Gastroesophageal sphincter (tissue), 4 donors: Measurements from ENCODE around the gene MAP4K1. TPM values are rescaled to one million over a fixed set of nuclear protein-coding genes. Genes with fewer than 3 reads are reported as not detected.

ENCODE experiments used
- ATAC-seq: fragments of 150-250 bp; one replicate; pipeline ENCODE4 v1.9.1; 2016; ENCODE audit warnings: mild to moderate bottlenecking, moderate library complexity
- H3K27ac ChIP-seq, 4 donors: fragments of 200-600 bp; sonication (generic) in 3 of 4; 1 replicate in 3 of 4; 2 replicates in 1 of 4; pipeline ENCODE4 v1.5.1; 2016 to 2019
- H3K27me3 ChIP-seq: fragments of 200-600 bp; sonication (generic); one replicate; pipeline ENCODE4 v1.5.1; 2019
- H3K36me3 ChIP-seq, 2 donors: fragments of 200-600 bp; sonication (generic); one replicate each; pipeline ENCODE4 v1.5.1; 2019; ENCODE audit warnings: control low read depth in 1 of 2
- H3K4me1 ChIP-seq, 3 donors: fragments of 200-600 bp; sonication (generic); 1 replicate in 2 of 3; 2 replicates in 1 of 3; pipeline ENCODE4 v1.5.1; 2016 to 2019; ENCODE audit warnings: control low read depth in 2 of 3
- H3K4me3 ChIP-seq, 2 donors: fragments of 200-600 bp; sonication (generic); one replicate each; pipeline ENCODE4 v1.5.1; 2019; ENCODE audit warnings: mild to moderate bottlenecking in 1 of 2, moderate library complexity in 1 of 2
- H3K9me3 ChIP-seq, 3 donors: fragments of 200-600 bp; sonication (generic); one replicate each; pipeline ENCODE4 v1.5.1; 2017 to 2019; ENCODE audit warnings: control low read depth in 2 of 3
- CTCF ChIP-seq, 4 experiments: fragments of 200-600 bp in 2 of 4; fragments of 450-650 bp in 2 of 4; sonication (generic) in 1 of 4; IDR thresholded peaks; one replicate each; pipeline ENCODE4 v1.5.1; 2017 to 2019; ENCODE audit warnings: antibody characterized with exemption in 4 of 4, mild to moderate bottlenecking in 2 of 4, moderate library complexity in 2 of 4
- EP300 ChIP-seq: sonication (generic); formaldehyde crosslinking; IDR thresholded peaks from one replicate; pipeline ENCODE4 v1.6.1; 2017; ENCODE audit warnings: antibody characterized with exemption, mild to moderate bottlenecking
- POLR2A ChIP-seq, 2 donors: fragments of 450-650 bp; IDR thresholded peaks; one replicate each; pipeline ENCODE4 v1.6.1; 2017; ENCODE audit warnings: antibody characterized with exemption in 2 of 2, mild to moderate bottlenecking in 2 of 2, moderate library complexity in 1 of 2
- POLR2AphosphoS5 ChIP-seq: sonication (generic); formaldehyde crosslinking; IDR thresholded peaks from one replicate; pipeline ENCODE4 v1.6.1; 2017; ENCODE audit warnings: antibody characterized with exemption
- whole genome bisulfite sequencing, 2 donors: methylation state at CpG; one replicate each; pipeline ENCODE4 v1.1.5; 2018; ENCODE audit warnings: low coverage in 1 of 2; 5-methylcytosine and 5-hydroxymethylcytosine counted together
- total RNA-seq, 4 donors: library from RNA; depleted of rRNA; stranded (reverse); fragments of >200 nt; gene quantifications; one replicate each; pipeline ENCODE4 v1.1.0, GENCODE V29; 2016

Gene MAP4K1
- total RNA-seq, 4 donors from 2014 or later: 0.62 to 16.1 (median 3.1) TPM

GRCh38 chr19:38549061-38549460 is 68.7 kb downstream of the MAP4K1 start:
- WGBS, 2 donors: 96 to 100% methylated on average over 2 to 4 of the region's 5 CpGs
- H3K4me1 ChIP-seq: peaks cover 0 to 10% (median 0%) of the 10 kb centered on the region in 3 donors
- peaks cover 26% of the 10 kb centered on the region for H3K27me3 ChIP-seq
- no peaks in the 10 kb centered on the region for H3K36me3 ChIP-seq
- no peaks in the 10 kb centered on the region for H3K9me3 ChIP-seq
- ATAC-seq: no peak
- no peak overlapping the region for H3K4me3 ChIP-seq
- H3K27ac ChIP-seq: no peak overlapping the region
- TF ChIP-seq POLR2AphosphoS5 (no peak), POLR2A (IDR thresholded peaks at IDR 0.05) (no peak), CTCF (IDR thresholded peaks at IDR 0.05) (no peak), EP300 (no peak)

DNA sequence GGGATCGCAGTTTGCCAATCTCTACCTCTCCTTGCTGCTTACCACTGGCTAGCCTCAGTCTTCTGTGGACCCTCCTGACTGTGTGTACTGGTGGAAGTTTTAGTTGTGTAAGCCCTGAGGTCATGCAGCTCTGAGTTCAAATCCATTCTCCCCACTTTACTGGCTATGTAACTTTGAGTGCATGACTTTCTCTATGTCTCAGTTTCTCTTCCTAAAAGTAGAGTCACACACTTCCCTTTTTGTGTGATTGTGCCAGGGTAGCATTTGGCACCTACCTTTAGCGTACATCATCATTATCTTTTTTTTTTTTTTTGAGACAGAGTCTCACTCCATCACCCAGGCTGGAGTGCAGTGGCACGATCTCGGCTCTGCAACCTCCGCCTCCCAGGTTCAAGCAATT is 70.3 kb downstream of the MAP4K1 start:
- no peaks in the 10 kb centered on the region for H3K9me3 ChIP-seq
- WGBS, 2 donors: 65 to 93% methylated on average over 2 to 3 of the region's 5 CpGs
- peaks cover 0 to 16% (median 0%) of the 10 kb centered on the region in 3 donors for H3K4me1 ChIP-seq
- H3K4me3 ChIP-seq: no peak overlapping the region
- H3K27ac ChIP-seq: no peak overlapping the region
- H3K36me3 ChIP-seq: no peaks in the 10 kb centered on the region
- no peak for TF ChIP-seq POLR2AphosphoS5
- TF ChIP-seq POLR2A (IDR thresholded peaks at IDR 0.05): no peak
- TF ChIP-seq CTCF (IDR thresholded peaks at IDR 0.05): no peak
- no peak for TF ChIP-seq EP300
- peaks cover 15% of the 10 kb centered on the region for H3K27me3 ChIP-seq
- no peak for ATAC-seq

DNA sequence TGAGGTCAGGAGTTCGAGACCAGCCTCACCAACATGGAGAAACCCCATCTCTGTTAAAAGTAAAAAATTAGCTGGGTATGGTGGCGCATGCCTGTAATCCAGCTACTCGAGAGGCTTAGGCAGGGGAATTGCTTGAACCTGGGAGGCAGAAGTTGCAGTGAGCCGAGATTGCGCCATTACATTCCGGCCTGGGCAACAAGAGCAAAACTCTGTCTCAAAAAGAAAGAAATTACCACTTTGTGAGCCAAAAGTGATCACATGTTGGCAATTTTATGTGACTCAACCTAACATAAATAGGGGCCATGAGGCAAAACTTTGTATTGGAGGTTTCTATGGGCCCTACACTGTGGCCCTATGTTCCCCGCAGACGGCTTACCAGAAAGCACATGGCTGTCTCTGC is 72.2 kb downstream of the MAP4K1 start:
- TF ChIP-seq CTCF (IDR thresholded peaks at IDR 0.05): no peak
- no peak for TF ChIP-seq EP300
- no peak for TF ChIP-seq POLR2AphosphoS5
- no peak for TF ChIP-seq POLR2A (IDR thresholded peaks at IDR 0.05)
- Histone ChIP-seq H3K27me3 (no peaks in the 10 kb centered on the region), H3K9me3 (no peaks in the 10 kb centered on the region), H3K27ac (no peak overlapping the region), H3K36me3 (no peaks in the 10 kb centered on the region), H3K4me3 (no peak overlapping the region), H3K4me1 (peaks cover 0 to 16% (median 0%) of the 10 kb centered on the region in 3 donors)
- ATAC-seq: no peak
- 67 to 90% methylated on average over 1 to 6 of the region's 8 CpGs for WGBS, 2 donors

GRCh38 chr19:38544569-38545315 is 73.0 kb downstream of the MAP4K1 start:
- H3K27me3 ChIP-seq: no peaks in the 10 kb centered on the region
- H3K4me3 ChIP-seq: no peak overlapping the region
- H3K27ac ChIP-seq: peak overlapping the region in 1 of 4 donors; percentile 60
- peaks cover 0 to 16% (median 0%) of the 10 kb centered on the region in 3 donors for H3K4me1 ChIP-seq
- no peak for ATAC-seq
- TF ChIP-seq POLR2AphosphoS5: no peak
- no peak for TF ChIP-seq EP300
- TF ChIP-seq CTCF (IDR thresholded peaks at IDR 0.05): no peak
- TF ChIP-seq POLR2A (IDR thresholded peaks at IDR 0.05): no peak
- H3K9me3 ChIP-seq: no peaks in the 10 kb centered on the region
- 30 to 35% methylated on average over 5 to 6 of the region's 6 CpGs for WGBS, 2 donors
- no peaks in the 10 kb centered on the region for H3K36me3 ChIP-seq
